ENCODE data around the gene SNX5.
"Not testable (repeated sequence)": the region's sequence is repeated elsewhere in the genome, so short reads cannot be mapped to it uniquely, and the experiment has no call there.

The SNX5 gene

GRCh38 chr20:17961587-17961940, 7.0 kb downstream of the SNX5 start:
- in situ Hi-C loops (cut with HindIII; ENCODE audit: low pct_ligation_motif_present, low sequenced_read_pairs) = no loop called here
- DNase-seq = no peak
- H3K36me3 ChIP-seq (replicated peaks) = peaks cover 4% of the 10 kb centered on the region
- TF ChIP-seq CTCF (IDR thresholded peaks at IDR 0.05; ENCODE audit: low read depth, low read length, missing control alignments) = no peak
- H3K4me3 ChIP-seq (ENCODE audit: low read depth, low read length) = no peak overlapping the region
- peak overlapping the region; percentile 22 for H3K27ac ChIP-seq
- H3K27me3 ChIP-seq (replicated peaks) = no peaks in the 10 kb centered on the region

- Histone ChIP-seq H3K36me3 (replicated peaks) (peaks cover 7% of the 10 kb centered on the region), H3K4me3 (ENCODE audit: low read depth, low read length) (no peak overlapping the region), H3K27me3 (replicated peaks) (no peaks in the 10 kb centered on the region), H3K27ac (peak overlapping the region; percentile 22)
- in situ Hi-C loops (cut with HindIII; ENCODE audit: low pct_ligation_motif_present, low sequenced_read_pairs) = no loop called here
- no peak for TF ChIP-seq CTCF (IDR thresholded peaks at IDR 0.05; ENCODE audit: low read depth, low read length, missing control alignments)
- DNase-seq = no peak
Observed at GRCh38 chr20:17960927-17961586, 7.5 kb downstream of the SNX5 start.

GRCh38 chr20:17960400-17960885, 8.2 kb downstream of the SNX5 start:
- DNase-seq; H3K27me3 ChIP-seq (replicated peaks); in situ Hi-C loops (cut with HindIII; ENCODE audit: low pct_ligation_motif_present, low sequenced_read_pairs); H3K4me3 ChIP-seq (ENCODE audit: low read depth, low read length): not testable (repeated sequence)
- peak overlapping the region; percentile 65 for H3K27ac ChIP-seq
- peaks cover 13% of the 10 kb centered on the region for H3K36me3 ChIP-seq (replicated peaks)

- in situ Hi-C loops (cut with HindIII; ENCODE audit: low pct_ligation_motif_present, low sequenced_read_pairs) = no loop called here
- DNase-seq = no peak
- Histone ChIP-seq H3K36me3 (replicated peaks) (peaks cover 23% of the 10 kb centered on the region), H3K4me3 (ENCODE audit: low read depth, low read length) (no peak overlapping the region), H3K27me3 (replicated peaks) (no peaks in the 10 kb centered on the region), H3K27ac (peak overlapping the region; percentile 83)
- no peak for TF ChIP-seq CTCF (IDR thresholded peaks at IDR 0.05; ENCODE audit: low read depth, low read length, missing control alignments)
Observed at GRCh38 chr20:17959257-17959627, 9.4 kb downstream of the SNX5 start.

GRCh38 chr20:17958373-17959256, 10.0 kb downstream of the SNX5 start:
- peak overlapping the region; percentile 83 for H3K27ac ChIP-seq
- in situ Hi-C loops (cut with HindIII; ENCODE audit: low pct_ligation_motif_present, low sequenced_read_pairs) = no loop called here
- H3K27me3 ChIP-seq (replicated peaks) = no peaks in the 10 kb centered on the region
- no peak overlapping the region for H3K4me3 ChIP-seq (ENCODE audit: low read depth, low read length)
- H3K36me3 ChIP-seq (replicated peaks) = peaks cover 28% of the 10 kb centered on the region
- DNase-seq = no peak
- TF ChIP-seq CTCF (IDR thresholded peaks at IDR 0.05; ENCODE audit: low read depth, low read length, missing control alignments) = no peak

All from brain microvascular endothelial cell (primary cell).